GM15510 (cell line): ENCODE results near the gene ZCCHC3.

Experiments used
- POLR2A ChIP-seq: IDR thresholded peaks from 3 replicates; pipeline ENCODE4 v1.6.1; 2011; ENCODE audit warnings: borderline replicate concordance; ENCODE audit not compliant: insufficient read length; ENCODE audit errors: extremely low read depth

ZCCHC3 gene

GRCh38 chr20:298776-299391, 1.5 kb downstream of the ZCCHC3 start:
- TF ChIP-seq POLR2A: no peak

GRCh38 chr20:300345-300990, 3.1 kb downstream of the ZCCHC3 start:
- no peak for TF ChIP-seq POLR2A

GRCh38 chr20:301886-302848, 4.8 kb downstream of the ZCCHC3 start:
- TF ChIP-seq POLR2A: no peak

DNA sequence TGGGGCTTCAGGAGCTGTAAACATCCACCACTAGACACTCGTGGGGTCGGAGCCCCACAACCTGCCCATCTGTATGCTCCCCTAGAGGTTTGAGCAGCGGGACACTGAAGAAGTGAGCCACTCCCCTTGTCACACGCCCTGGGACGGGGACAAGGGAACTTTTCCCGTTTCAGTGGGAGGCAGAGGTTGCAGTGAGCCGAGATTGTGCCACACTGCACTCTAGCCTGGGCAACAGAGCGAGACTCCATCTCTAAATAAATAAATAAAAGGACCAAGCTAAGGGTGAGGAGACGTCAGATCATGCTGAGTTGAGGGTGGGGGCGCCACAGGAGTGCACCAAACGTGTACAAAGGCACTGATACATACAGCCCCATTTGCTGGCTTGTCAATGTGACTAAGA, 8.4 kb downstream of the ZCCHC3 start:
- no peak for TF ChIP-seq POLR2A

DNA sequence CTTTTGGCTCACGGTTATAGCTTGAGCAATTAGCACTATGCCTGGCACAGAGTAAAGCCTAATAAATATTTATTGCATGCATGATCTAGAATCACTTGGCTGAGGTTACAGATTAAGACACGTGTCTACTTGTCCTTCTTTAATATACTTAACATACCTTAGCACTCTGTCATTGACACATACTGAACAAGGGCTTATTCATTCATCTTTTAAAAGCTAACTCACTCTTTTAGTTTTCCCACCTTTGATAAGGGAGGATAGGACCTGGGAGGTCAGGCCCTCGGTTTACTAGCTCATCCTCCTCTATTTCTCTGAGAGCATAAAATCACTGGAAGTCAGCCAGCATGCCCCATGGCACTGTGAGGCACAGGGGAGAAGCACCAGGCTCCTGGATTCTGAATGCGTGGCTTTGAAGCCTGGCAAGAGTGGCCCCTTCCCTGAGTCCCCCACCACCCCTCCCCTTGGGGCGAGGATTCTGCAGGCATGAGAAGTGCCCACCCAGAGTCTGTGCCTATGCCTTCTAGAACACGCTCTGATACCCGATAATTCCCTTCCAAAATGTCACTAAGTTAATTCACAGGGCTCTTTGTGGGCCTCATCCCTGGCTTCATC, 11.2 kb downstream of the ZCCHC3 start:
- TF ChIP-seq POLR2A: no peak

DNA sequence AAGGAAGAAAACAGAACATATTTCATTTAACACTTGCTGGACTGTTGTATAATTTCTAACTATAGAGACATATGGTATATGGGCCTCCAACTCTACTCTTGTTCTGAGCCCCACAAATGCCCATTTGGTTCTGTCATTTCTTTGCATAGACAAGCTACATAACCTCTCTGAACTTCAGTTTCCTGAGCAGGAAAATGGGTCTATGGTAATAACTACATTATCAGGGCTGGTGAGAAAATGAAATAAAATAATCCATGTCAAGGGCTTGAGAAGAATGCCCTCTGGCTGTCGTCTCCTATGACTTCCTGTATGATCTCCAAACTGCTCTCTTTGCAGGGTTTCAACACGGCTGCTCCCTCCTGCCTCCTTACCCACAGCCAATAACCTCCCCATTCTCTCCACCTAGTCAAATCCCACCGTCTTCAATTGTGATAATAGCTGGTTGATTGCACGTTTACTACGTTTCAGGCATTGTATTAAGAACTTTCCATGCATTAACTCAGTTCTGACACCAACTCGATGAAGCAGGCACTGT, 12.0 kb downstream of the ZCCHC3 start:
- no peak for TF ChIP-seq POLR2A

DNA sequence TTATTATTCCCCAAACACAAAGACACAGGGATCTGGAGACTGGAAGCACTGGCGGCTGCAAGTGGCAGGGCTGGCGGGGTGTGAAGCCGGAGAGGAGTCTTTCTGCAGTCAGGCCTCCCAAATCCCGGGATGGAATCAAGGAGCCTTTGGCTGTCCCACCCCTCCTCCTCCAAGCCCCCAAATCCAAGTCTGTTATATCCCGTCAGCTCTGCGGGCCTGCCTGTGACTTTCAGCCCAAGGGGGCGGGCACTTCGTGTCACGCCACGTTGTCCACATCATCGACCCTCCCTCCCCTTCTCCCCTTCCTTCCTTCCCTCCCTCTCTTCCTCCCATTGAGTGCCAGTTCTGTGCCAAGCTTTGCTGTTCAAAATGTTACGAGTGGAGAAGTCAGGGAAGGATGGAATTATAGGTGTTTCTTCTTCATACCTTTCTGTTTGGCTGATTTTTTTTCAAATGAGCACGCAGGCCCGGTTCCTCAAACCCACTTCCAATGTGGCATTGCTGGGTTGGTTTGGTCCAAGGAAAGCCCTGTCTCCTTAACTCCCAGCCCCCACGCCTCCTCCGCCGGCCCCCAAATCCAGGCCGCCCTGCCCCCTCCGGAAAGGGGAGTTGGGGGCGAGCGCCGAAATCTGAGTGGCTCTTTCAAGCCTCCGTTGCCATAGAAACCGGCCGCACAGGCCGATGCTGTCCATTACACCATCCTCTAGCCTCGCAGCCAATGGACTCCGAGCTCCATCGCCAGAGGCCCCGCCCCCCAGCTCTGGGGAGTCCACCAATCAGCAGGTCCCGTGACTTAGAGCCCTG, 12.7 kb downstream of the ZCCHC3 start:
- TF ChIP-seq POLR2A: no peak

DNA sequence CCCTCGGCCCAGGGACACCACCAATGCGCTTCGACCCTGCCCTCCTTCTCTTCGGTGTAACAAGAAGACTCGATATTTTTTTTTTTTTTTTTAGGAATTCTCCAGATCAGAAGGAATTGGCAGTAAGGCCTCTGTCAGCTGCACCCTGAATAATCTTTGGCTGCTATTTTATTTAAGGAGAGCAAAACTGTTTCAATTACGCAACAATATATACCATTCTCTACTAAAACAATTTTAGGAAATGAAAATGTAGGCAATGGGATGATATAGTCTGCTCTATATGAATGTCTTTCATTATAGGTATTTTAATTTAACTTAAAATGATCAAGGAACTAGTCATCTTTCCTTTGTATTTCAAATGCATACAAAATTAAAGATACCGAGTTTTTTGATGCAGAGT, 13.3 kb downstream of the ZCCHC3 start:
- TF ChIP-seq POLR2A: no peak

- TF ChIP-seq POLR2A: no peak
Measured at GRCh38 chr20:311609-312008, 14.2 kb downstream of the ZCCHC3 start.

DNA sequence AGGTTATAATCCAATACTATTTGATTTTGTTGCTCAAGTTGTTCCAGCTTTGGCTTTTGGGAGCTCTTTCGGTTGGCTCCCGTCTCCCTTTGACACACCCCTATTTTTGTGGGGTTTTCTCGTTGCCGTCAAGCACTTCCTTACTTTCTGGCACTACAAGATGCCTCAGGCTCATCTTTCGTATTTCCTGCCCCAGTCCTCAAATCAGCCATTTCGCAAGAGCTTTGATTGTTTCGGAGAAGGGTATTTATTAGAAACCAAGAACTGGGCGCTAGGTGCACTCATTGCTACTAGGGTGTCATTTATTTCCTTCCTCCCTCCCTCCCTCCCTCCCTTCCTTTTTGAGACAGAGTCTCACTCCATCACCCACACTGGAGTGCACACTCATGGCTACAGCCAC, 14.7 kb downstream of the ZCCHC3 start:
- TF ChIP-seq POLR2A: no peak

GRCh38 chr20:312866-313265, 15.5 kb downstream of the ZCCHC3 start:
- no peak for TF ChIP-seq POLR2A

- TF ChIP-seq POLR2A: no peak
Measured at GRCh38 chr20:313402-313801, 16.0 kb downstream of the ZCCHC3 start.

DNA sequence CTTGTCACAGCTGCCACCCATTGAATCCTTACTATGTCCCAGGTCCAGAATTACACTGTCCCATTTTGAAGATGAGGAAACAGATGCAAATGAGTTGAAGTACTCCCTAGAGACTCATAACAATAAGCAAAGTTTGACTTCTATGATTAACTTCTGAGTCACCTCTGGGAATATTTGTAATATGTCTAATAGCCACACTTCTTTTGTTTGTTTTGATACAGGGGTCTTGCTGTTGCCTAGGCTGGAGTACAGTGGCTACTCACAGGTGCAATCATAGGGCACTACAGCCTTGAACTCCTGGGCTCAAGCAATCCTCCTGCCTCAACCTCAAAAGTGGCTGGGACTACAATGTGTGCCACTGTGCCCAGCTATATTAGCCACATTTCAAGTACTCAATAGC, 16.6 kb downstream of the ZCCHC3 start:
- no peak for TF ChIP-seq POLR2A
